Esophagus muscularis mucosa (tissue), 4 donors: ENCODE data around the gene DDX5.

ENCODE experiments used
- EP300 ChIP-seq: sonication (generic); formaldehyde crosslinking; IDR thresholded peaks from one replicate; pipeline ENCODE4 v1.6.1; 2017; ENCODE audit warnings: antibody characterized with exemption
- POLR2A ChIP-seq: fragments of 450-650 bp; IDR thresholded peaks from one replicate; pipeline ENCODE4 v1.6.1; 2017; ENCODE audit warnings: antibody characterized with exemption, moderate library complexity, mild to moderate bottlenecking, low read depth
- POLR2AphosphoS5 ChIP-seq, 2 donors: sonication (generic); formaldehyde crosslinking; IDR thresholded peaks; one replicate each; pipeline ENCODE4 v1.6.1; 2017; ENCODE audit warnings: antibody characterized with exemption in 2 of 2
- TF ChIP-seq, protein P1 (sequence below), 3 experiments: fragments of 200-600 bp in 2 of 3; fragments of 450-650 bp in 1 of 3; sonication (generic) in 2 of 3; IDR thresholded peaks; one replicate each; pipeline ENCODE4 v1.5.1; 2017 to 2019; ENCODE audit warnings: antibody characterized with exemption in 3 of 3, mild to moderate bottlenecking in 2 of 3, moderate library complexity in 1 of 3

DNA sequence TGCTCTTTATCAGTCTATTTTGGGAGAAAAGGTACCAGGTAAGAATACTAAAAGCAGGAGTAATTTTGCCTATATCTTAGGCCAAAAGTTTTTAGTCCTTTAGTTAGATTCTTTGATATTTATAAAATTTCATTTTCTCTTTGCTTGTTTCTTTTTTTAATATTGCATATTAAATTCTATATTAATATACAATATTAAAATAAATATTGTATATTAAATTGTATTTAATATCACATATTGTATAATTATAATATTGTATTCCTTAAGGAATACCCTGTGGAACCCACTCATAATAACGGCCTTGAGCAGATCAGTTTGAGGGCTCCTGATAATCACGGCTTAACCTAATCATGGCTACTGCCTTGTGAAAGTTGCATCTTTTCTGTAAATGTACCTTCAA, 2.6 kb upstream of the DDX5 start:
- no peak for TF ChIP-seq POLR2A
- TF ChIP-seq, protein P1, sequence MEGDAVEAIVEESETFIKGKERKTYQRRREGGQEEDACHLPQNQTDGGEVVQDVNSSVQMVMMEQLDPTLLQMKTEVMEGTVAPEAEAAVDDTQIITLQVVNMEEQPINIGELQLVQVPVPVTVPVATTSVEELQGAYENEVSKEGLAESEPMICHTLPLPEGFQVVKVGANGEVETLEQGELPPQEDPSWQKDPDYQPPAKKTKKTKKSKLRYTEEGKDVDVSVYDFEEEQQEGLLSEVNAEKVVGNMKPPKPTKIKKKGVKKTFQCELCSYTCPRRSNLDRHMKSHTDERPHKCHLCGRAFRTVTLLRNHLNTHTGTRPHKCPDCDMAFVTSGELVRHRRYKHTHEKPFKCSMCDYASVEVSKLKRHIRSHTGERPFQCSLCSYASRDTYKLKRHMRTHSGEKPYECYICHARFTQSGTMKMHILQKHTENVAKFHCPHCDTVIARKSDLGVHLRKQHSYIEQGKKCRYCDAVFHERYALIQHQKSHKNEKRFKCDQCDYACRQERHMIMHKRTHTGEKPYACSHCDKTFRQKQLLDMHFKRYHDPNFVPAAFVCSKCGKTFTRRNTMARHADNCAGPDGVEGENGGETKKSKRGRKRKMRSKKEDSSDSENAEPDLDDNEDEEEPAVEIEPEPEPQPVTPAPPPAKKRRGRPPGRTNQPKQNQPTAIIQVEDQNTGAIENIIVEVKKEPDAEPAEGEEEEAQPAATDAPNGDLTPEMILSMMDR (IDR thresholded peaks at IDR 0.05), result no peak
- no peak for TF ChIP-seq POLR2AphosphoS5 (IDR thresholded peaks at IDR 0.05)
- no peak for TF ChIP-seq EP300
